ENCODE data around the gene CR2. TPM values are rescaled to one million over a fixed set of nuclear protein-coding genes. Genes with fewer than 3 reads are reported as not detected.
"Not testable (repeated sequence)": the region's sequence is repeated elsewhere in the genome, so short reads cannot be mapped to it uniquely, and the experiment has no call there.

Gene CR2
- total RNA-seq = not detected

- DNase-seq = no peak
Measured at GRCh38 chr1:207454046-207454964, at the start of gene CR2. Gene CR2 (plus strand): TSS chr1:207454328. CDS start chr1:207454419, 91 bp downstream.

GRCh38 chr1:207404849-207405525 is 49.1 kb upstream of the CR2 start:
- no peak for DNase-seq

DNA sequence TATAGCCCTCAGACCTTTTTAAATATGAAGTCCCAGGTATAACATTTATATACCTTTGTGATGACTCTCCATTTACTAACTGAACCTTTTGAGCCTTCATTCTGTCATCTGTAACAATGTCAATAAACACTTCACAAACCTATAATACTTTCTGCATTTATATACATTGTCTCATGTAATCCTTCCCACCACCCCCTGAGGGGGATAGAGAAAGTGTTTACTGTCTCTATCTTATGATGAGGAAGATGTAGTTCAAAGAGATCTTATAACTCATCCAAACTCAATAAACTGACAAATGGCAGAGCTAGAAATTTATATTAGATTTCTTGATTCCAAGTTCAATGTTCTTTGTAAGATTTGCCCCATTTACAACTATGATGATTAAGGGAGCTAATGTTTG is 48.3 kb upstream of the CR2 start:
- no peak for DNase-seq

DNA sequence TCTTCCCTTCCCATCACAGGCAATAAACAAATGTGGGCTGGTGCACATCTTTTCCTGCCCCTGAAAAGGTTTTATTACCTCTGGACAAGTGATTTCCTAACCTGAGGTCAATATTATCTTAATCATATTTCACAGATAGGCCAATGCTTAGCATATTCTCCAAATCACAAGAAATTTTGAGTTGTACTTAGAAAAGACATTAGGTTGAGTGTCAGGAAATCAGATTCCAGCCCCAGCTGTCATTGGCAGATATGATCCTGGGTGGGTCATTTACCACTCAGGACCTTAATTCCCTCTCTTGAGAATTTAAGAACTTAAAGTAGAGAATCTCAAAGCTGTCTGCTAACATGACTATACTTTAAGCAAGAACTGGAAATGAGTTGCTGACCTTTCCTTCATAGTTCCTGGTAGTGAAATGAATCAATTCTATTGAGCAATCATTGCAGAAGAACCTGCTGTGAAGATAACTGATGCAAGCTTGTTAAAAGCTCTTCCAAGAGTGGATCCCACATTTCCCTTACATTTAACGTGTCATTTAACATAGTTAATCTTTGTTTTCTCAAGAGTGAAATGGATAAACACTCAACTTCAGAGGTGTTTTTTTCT is 46.4 kb upstream of the CR2 start:
- no peak for DNase-seq

DNA sequence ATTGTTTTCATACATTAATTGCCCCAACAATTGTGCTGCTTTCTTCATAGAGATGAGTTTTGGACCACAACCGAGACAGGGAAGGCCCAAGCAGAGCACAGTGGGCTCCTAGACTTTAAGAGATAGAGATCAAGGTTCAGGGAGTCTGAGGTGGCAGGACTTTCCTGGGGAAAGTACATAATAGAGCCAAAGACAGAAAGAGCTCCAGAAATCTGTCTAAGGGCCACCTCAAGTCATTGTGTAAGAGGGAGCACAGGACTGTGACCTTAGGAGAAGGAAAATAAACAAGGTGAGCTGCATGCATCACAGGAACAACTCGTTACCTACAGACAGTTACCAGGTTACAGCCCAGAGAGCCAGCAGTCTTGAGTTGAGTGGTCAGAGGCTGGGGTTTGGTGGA is 41.3 kb upstream of the CR2 start:
- no peak for DNase-seq

DNA sequence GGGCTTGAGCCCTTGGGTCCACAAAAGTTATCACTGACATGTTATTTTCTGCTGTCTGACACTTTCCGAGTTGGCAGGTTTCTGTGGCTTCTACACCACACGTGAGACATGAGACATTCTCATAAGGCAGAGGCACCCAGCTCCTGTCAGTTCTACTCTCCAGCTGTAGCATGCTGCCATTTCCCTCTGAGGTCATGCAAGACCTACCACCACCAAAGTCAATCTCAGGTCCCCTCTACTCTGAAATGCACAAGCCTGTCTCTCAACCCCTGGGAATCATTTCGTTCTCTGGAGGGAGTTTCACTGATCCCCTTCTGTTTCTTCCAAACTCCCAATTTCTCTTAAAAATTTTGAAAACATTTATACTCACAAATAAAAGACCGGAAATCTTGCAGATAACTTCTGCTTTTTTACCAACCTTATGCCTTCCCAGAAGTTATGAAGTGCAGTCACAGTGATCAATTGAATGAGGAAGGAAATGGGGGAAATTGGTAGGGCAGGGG is 39.5 kb upstream of the CR2 start:
- DNase-seq = no peak

DNA sequence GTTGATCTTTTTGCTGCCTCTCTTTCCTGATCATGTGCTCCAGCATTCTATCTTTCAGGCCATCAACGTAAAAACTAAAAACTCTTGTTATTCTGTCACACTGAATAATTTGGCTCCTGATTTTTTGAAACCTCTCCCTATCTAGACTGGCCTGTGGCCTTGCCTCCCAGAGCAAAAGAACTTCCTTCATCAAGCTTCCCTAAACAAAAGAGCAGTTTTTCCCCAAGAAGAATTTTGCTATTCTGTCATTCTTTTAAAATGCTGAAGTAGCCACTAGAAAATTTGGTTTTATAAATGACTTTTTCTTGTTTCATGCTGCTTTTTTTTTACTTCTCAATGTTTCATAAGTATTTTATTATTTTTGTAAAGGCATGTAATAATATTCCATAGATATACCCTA is 37.1 kb upstream of the CR2 start:
- no peak for DNase-seq

DNA sequence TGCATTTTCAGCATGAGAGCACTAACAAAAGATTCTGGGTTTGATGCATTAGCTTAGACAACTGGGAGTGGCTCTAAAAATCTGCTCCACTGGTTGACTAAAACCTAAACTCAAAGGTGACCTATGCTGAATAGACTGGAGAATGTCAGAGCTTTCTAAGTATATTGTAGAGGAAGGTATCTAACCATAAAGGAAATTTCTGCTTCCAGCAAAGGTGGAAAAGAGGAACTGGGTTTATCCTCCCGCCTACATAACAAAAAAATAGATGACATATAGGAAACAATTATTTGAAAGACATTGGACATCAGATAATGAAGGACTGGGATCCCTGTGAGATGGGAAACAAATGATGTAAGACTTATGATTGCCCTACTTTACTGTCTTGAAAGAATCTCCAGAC is 35.8 kb upstream of the CR2 start:
- DNase-seq = no peak

DNA sequence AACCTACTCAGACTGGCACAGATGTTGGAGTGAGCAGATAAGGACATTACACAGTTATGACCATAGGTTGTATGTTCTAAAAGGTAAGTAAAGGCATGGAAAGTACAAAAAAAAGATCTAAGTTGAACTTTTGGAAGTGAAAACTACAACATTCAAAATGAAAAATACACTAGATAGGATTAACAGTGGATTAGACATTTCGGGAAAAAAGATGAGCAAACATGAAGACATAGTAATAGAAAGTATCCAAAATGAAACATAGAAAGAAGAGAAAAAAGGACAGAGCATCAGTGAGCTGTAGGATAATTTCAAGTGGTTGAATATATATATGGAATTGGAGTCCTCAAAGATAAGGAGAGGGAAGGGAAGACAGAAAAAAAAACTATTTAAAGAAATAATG is 34.0 kb upstream of the CR2 start:
- no peak for DNase-seq

DNA sequence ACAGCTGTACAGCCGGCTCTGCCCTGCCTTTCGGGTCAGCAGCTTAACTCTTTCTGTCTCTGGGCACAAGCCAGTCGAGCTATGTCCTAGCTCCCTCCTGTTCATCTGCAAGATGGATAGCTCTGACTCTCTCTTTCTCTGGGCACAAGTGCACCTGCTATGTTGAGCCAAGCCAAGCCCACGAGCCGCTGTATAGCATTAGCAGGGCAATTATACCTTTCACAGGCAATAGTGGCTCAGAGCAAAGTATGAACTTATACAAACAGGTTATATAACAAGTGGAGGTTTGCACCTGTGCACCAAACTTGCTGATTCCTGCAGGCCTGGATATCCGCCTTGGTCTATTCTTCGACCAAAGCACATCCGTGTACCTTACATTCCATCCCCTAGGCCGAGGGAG is 33.0 kb upstream of the CR2 start:
- DNase-seq = no peak

DNA sequence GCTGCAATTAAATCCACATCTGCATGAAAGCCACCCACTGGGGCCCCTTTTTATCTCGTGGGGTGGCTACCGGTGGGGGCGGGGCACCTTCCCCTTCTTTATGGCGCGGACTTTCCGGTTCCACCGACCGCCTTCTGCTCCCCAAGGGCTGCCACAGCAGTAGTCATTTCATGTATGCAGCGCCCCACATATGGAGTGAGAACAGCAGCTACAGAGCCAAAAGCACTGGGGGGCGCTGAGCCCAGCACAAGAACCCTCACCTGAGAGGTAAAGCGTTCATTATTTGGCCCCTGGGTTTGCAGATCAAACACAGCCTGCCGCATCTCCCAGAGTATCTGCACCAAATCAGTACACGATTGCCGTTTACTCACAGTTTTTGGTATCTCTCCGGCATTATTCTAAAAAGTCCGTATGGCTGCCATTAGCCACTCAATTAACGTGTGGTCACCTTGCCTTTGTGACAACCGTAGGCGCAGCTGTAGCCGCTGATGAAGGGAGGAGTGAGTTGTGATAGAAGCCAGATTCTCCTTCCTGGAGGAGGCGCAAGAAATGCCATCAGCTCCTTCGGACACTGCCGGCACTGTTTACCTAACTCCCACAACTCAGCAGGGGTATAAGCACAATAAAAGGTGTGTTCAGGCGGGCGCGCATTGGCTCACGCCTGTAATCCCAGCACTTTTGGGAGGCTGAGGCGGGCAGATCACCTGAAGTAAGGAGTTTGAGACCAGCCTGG is 30.4 kb upstream of the CR2 start:
- no peak for DNase-seq

DNA sequence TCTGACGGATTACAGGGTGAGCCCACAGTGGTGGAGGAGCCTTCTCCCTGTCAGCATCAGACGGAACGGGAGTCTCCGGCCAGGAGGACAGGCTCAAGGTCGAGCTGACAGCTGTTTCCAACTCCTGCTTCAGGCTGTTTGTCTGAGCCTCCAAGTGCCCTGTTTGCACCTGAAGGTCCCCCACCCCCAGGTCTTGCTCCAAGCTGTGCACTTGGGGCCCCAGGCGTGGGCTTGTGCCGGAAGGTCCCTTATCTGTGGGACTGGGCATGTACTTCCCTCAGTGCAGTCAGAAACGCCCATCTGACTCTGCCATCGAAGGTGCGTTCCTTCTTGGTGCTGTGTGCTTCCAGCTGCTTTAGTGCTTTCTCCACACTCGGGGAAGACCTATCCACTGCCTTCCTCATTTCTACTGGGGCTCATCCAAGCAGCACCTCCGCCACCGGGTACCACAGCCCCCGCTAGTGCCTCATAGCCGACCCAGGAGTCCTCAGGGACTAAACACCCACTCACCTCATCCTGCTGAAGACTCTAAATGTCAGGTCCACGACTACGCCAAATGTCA is 29.5 kb upstream of the CR2 start:
- DNase-seq = no peak

- no peak for DNase-seq
Measured at GRCh38 chr1:207427832-207428585, 26.1 kb upstream of the CR2 start.

DNA sequence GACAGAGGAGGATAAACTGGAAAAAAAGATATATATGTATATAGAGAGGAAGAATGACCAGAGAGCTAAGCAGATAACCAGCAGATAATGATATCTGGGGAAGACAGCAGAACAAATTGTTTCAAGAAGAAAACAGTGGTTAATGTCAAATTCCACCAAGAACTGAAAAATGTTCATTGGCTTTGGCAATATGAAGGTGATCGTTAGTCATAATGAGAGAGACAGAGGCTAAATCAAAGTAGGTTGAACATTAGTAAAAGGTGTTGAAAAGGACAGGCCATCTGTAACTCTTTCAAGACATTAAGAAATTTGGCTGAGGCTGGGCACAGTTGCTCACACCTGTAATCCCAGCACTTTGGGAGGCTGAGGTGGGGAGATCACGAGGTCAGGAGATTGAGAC is 25.3 kb upstream of the CR2 start:
- DNase-seq = no peak

- DNase-seq = no peak
Measured at GRCh38 chr1:207429963-207430362, 24.2 kb upstream of the CR2 start.

GRCh38 chr1:207430602-207431001 is 23.5 kb upstream of the CR2 start:
- DNase-seq = no peak

- DNase-seq = no peak
Measured at GRCh38 chr1:207431508-207431907, 22.6 kb upstream of the CR2 start.

DNA sequence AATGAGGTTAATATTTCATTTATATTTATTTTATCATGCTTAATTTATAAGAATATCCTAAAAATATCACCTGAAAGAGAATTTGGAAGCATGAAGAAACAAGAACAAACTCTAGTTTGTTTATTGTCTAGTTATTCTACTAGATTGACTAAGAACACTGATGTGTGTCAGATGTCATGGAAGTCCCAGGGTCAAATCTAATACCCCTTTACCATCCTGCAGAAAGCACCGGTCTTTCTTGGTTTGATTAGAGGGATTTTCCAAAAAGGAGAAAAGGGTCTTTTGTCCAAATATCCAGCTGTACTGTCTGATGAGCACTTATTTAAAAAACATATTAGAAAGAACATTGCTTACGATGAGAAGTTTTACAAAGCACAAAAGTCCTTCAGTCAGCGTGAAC is 20.7 kb upstream of the CR2 start:
- DNase-seq = no peak

DNA sequence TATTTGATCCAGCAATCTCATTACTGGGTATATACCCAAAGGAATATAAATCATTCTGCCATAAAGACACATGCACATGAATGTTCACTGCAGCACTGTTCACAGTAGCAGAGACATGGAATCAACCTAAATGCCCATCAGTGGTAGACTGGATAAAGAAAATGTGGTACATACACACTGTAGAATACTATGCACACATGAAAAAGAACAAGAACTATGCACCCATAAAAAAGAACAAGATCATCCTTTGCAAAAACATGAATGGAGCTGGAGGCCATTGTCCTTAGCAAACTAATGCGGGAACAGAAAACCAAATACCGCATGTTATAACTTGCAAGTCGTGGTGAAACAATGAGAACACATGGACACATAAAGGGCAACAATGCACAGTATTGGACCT is 17.4 kb upstream of the CR2 start:
- DNase-seq = not testable (repeated sequence)

DNA sequence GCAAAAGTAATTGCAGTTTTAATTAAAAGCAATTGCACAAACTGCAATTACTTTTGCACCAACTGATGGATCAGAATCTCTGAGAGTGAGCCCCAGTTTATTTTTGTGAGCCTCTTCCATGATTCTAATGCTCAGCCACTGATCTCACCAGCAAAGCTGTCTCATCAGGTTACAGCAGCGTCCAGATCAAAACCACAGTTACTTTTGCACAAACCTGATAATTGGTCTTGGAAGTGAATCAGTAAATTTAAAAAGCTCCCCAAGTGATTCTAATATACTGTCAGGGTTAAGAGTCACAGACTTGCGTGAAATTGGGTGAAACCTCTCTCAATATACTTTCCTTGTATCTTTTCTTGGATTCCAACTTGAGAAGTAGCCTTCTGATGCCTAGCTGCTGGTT is 13.5 kb upstream of the CR2 start:
- no peak for DNase-seq

DNA sequence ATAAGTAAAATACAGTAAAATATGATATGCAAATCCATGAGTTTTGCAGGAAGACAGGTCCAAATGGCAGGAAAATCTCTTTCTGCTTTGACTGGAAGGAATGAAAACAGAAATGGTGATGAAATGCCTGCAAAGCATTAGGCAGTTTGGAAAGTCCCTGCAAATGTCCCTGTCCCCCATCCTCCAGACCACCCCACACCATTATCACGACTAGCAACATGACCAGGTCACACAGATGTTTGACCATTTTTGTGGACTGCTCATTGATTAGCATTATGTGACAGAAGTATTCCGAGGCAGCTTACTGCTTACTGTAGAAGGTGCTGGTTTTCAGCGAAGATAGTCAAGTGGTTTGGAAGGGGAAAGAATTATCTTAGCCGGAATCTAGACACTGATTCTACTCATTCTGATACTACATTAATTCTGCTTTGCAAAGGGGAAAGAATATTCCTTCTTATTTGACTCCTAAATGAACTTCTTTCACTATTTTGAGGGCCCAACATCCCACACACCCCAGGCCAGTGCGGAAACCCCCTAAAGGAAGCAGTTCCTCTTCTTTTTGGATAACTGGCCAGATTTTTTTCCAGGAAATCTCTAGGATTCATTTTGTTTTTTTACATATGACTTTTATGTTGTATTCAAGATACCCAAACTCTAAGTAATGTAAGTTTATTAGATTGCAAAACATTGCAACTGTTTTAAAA is 9.5 kb upstream of the CR2 start:
- no peak for DNase-seq

Measured in occipital lobe (tissue), 2 donors.